Erythroblast (primary cell): ENCODE data around the gene SMARCD3.

ENCODE experiments used
- DNase-seq, 2 experiments: peaks; one replicate each; lab custom pipeline; 2025; lab: John Stamatoyannopoulos, UW
- GATA1 ChIP-seq: IDR thresholded peaks from 2 replicates; pipeline ENCODE4 v1.6.1; 2011; ENCODE audit warnings: low read depth, mild to moderate bottlenecking, control low read depth, low read length, moderate library complexity
- POLR2A ChIP-seq: IDR thresholded peaks from 2 replicates; pipeline ENCODE4 v1.6.1; 2011; ENCODE audit warnings: mild to moderate bottlenecking, low read length

Gene SMARCD3

DNA sequence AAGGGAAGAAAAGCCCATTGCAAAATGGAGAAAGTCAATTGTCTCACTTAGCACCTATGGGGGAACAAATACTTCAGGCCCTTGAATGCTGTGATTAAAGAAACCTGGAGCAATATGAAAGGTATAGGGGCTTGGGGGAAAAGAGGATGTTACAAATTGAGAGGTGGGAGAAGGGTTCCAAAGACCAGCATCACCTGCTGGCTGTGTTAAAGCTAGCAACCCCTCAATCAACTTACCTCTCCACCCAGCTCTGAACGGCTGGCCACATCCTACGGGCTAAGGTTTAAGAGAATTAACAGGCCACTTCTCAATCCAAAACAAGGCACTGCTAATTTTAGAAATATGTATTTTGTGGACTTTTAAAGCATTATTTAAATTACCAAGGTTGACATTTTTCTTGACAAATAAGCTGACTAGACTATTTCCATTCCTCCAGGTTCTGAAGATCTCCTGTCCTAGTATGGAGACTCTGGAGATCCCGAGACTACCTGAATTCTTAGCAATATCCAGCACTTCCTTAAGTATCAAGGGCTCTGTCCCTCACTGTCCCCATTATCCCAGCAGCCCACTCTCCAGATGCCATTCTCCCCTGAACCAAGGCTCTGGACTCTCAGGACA, 37.2 kb downstream of the SMARCD3 start:
- TF ChIP-seq POLR2A = no peak
- no peak for TF ChIP-seq GATA1
- DNase-seq = no peak

DNA sequence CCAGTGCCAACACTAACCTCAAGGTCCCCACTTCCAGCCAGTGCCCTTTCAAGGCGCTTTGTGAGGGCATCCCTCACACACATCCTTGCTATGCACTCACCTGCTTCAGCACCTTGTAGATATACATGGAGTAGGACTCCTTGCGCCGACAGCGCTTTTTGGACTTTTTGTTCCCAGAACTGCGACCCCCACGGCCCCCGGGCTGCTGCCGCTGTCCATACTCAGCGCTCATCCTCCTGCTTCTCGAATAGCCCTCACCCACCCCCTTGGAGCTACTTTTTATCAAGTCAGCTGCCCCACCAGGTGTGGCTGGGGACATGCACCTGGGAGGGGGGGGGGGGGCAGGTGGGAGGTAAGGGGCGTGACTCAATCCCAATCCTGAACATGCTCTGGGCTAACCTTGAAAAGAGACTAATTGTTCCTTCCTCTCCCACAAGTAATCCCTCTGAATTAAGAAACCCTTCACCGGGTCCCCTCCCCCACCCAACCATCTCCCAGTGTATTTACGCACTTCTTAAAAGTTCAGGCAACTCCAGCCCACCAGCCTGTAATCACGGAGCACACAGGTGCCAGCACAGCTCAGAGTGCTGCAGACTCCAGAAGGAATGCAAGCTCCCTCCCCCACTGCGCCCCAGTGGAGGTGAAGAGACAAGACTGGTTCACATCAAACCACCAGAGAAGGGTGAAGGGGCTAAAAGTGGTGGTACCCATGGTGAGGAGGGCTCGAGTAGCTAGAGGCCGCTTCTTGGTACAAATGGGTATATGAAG, 38.2 kb downstream of the SMARCD3 start, which contains the start of gene H2BK1:
Gene H2BK1, minus strand, starts transcription at position 402 of the 768 bp plus-strand sequence. Its CDS starts 170 bp downstream, at position 232.
- TF ChIP-seq POLR2A = no peak
- no peak for TF ChIP-seq GATA1
- DNase-seq = no peak

DNA sequence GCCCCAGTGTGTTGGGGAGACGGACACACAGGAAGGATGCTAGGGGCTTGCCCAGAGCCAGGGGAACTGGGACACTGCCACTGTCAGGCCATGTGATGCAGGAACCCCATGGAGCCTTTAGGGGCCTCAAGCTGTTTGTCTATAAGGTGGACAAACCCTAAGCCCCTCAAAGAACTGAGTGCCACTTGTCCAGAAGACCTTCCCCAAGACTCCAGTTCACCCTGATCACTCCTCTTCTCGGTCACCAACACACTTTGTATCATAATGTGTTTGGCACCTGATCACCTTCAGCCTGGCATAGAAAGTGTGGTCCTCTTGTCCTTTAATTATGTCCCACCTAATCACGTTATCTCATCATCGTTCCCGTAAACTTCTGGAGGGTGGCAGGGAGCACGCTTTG, 38.9 kb downstream of the SMARCD3 start:
- TF ChIP-seq GATA1 (no peak), POLR2A (no peak)
- DNase-seq = no peak

DNA sequence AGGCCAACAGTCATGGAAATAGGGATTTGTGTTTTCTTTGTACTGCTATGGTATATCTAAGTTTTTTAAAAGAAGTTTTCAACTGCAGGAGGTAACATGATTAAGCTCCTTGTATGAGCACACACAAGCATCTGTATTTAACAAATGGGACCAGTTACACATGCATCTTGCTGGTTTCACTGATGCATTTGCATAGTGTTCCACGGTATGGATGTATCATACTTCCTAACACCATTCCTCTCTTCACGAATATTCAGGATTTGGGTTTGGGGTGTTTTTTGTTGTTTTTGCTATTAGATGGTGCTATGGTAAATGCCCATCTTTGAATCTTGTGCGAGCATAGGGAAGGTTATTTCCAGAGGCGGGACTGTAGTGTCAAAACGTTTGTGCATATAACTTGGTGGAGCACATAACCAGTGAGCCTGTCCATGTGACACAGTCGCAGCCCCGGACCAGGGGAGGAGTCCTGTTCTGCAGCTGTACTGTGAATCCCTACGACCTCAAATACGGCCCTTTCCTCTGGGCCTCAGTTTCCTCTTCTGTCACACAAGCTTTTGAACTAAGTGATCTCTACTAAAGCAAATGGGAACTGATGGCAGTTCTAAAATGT, 40.1 kb downstream of the SMARCD3 start:
- TF ChIP-seq POLR2A (no peak), GATA1 (no peak)
- DNase-seq = no peak

DNA sequence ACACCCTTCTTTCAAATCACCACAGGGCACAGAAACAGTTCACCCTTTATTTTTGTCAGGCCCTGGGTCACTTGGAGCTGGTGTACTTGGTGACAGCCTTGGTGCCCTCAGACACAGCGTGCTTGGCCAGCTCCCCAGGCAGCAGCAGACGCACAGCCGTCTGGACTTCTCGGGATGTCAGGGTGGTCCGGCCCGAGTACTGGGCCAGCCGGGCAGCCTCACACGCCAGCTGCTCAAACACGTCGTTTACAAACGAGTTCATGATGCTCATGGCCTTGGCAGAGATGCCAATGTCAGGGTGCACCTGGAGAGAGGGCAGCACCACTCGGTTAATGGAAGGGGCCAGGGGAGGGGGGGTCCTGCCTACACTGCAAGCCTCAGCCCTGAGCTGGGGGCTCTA, 40.7 kb downstream of the SMARCD3 start:
- no peak for DNase-seq
- TF ChIP-seq POLR2A = no peak

DNA sequence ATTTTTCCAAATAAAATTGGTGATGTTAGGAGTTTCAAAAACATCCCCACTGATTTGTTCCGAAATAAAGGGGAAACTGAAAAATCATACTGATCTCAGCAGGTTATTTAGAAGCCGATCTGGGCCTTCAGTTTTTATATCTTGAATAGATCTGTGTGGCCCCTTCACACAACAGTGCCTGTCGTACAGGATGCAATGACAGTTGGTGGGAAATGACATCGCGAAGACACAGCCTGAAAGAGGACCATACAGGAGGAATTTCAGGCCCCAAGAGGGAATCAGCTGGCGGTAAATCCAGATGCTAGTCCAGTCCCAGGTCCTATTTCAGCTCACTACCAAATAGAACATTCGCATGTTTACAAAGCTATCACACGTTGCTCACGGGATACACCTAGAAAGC, 41.2 kb downstream of the SMARCD3 start:
- TF ChIP-seq GATA1 (no peak), POLR2A (no peak)
- no peak for DNase-seq

DNA sequence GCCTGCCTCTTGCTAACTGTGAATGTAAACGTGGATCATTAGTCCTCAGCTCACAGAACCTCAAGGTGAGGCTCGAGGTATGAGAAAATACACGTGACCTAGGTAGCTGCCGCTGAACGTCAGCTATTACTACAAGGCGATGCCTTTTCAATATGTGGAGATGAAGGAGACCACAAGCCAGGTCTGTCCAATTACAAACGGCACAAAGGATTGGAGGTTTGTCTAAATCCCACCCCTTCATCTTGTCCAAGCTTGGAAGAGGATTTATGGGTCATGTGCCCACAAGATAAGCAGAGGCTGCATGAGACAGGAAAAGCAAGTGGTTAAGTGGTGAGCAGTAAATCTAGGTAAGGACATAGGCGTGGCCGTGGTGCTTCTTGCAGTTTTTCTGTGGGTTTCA, 41.6 kb downstream of the SMARCD3 start:
- TF ChIP-seq POLR2A (no peak), GATA1 (no peak)
- DNase-seq = no peak

DNA sequence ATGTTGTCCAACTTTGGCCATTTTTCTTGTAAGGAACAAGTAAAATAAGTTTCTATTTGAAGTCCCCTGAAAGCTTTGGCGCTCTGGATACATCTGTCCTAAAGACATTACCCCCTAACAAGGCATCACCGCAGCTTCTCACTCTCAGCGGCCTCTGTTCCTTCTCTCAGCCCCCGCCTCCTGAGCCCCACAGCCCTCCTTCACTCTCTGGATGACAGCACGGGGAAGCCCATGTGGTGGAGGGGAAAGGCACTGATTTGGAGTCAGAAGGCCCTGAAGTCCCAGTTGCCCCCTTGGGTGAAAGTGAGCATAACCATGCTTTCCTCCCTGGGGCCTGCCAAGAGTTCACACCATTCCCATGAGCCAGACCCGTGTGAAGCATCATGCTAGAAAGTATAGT, 42.8 kb downstream of the SMARCD3 start:
- TF ChIP-seq POLR2A = no peak
- TF ChIP-seq GATA1 = no peak
- DNase-seq = no peak

DNA sequence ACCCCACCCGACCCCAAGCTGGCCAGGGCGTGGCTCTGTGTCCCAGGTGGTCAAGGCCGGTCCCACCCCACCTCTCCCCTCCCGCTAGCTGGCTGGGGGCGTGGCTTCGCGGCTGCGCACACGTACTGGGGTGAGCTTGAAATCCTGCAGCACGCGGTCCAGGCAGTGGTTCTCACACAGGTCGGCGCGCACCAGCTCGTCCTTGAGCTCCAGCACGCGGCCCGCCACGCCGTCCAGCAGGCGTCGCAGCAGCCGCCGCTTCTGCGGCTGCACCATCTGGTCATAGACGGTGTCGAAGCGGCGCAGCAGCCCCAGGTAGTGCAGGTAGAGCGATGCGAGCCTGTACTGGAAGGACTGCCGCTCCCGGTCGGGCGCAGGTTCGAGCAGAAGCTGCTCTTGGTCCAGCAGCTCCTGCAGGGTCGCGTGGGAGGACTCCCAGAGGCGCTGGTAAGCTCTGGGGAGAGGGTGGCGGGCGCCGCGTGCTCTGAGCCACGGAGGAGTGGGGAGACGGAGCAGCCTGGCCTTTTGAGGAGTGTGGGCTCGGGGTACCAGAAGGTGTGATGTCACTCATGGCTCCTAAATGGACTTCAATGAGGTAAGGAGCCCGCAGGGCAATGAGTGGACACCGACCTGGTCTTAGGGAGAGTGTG, 44.0 kb downstream of the SMARCD3 start:
- TF ChIP-seq GATA1 (no peak), POLR2A (no peak)
- DNase-seq = no peak

DNA sequence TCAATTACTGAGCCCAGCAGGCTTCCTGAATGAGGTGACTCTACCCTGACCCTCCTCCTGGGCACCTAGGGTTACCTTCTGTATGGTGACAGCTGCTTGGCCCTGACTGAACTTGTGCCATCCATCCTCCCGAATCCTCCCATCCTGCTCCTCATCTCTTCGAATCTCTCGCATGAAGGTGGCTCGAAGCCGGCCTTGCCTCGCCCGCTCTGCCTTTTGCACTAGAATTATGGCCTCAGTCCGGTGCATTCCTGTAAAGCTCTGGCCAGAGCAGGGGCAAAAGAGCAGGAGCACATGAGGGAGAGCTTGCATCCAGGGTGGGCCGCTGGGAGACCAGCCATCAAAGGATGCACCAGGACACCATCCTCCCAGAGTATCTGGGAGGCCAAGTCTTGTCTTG, 45.7 kb downstream of the SMARCD3 start:
- TF ChIP-seq POLR2A = no peak
- no peak for TF ChIP-seq GATA1
- no peak for DNase-seq

DNA sequence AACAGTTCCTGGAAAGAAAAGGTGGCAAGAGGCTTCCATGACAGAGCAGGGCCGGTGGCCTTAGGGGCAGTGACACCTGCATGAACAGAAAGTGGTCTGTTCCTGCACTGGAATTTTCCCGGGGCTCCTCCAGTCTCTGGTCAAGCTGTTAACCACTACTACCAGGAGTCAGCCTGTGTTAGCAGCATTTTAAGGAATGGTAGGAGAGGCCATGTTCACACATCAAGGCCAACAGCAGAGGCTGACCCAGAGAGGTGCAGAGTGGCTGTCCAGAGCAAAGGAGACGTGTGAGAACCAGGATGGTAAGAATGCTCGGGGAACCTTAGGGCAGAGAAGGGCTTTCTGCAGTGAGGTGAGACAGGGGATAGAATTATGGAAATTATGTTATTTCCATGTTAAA, 46.7 kb downstream of the SMARCD3 start:
- TF ChIP-seq GATA1 (no peak), POLR2A (no peak)
- no peak for DNase-seq

DNA sequence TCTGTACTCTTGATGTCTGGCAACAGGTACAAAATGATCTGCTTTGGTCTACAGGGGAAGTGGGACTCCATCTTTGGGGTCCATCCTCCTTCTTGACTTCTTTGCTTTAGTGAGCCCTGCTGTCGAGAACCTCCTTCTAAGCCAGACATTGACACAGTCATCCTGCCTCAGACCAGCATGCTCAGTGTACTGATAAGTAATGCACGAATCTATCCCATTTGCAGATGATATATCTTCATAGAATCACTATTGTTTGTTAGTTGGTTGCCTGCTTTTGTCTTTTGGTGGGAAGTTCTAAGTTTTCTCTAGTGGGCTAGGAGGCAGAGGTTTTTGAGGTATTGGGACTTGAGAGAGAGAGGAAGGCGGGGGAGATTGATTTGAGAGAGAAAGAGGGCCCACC, 47.1 kb downstream of the SMARCD3 start:
- no peak for DNase-seq
- TF ChIP-seq POLR2A (no peak), GATA1 (no peak)

DNA sequence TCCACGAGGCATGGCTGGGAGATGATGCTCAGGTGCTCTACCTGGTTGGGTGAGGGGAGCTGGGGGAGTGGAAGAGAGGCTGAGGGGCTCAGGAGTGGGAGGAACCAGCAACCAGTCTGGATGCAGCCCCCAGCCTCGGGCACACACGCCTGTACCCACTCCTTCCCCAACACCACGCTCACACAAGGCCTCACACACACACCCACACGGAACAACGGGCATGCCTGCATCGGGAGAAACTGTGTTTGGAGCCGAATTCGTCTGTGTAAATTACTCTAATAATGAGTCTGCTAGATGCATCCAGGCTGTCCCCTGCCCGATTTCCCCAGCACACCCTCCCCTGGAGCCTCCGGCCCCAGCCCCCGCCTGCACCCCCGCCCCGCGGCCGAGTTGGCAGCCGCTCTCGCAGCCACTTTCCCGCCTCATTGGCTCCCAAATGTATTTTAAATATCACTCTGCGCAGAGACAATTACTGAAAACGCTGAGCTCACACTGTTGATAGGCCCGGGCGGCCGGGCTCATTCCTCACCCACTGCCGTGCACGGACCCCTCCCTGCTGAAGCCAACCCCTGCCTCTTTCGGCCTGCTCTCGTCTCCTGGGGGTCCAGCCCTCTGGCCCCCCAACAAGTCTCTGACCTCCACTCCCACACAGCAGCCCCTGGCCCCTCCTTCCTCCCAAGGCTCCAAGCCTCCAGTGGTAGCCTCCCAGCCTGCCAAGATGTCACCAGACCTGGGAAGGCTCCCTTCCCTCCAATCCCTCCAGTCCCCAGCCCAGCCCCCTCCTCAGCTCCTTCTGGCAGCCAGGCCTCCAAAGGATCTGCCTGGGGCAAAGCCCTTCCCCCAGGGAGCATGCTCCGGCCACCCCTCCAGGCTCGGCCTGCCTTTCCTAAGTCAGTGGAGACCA, 49.3 kb downstream of the SMARCD3 start:
- TF ChIP-seq GATA1 = no peak
- TF ChIP-seq POLR2A = no peak
- DNase-seq = no peak

DNA sequence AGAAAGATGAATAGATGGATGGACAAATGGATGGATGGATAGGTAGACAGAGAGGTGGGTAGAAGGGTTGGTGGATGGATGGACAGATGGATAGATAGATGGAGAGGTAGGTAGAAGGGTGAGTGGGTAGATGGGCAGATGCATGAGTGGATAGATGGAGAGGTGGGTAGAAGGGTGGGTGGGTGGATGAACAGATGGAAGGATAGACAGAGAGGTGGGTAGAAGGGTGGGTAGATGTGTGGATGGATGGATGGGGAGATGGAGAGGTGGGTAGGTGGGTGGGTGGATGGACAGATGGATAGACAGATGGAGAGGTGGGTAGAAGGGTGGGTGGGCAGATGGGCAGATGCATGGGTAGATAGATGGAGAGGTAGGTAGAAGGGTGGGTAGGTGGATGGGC, 50.6 kb downstream of the SMARCD3 start:
- no peak for DNase-seq
- no peak for TF ChIP-seq POLR2A
- no peak for TF ChIP-seq GATA1
